SK-N-MC (cell line): ENCODE results near the gene TNNT2.

Source experiments
- EZH2 ChIP-seq: fragments of 200-600 bp; sonication (generic); IDR thresholded peaks from one replicate; pipeline ENCODE4 v1.6.1; 2017; ENCODE audit warnings: antibody characterized with exemption
- FOXP2 ChIP-seq: optimal IDR thresholded peaks from 2 replicates; pipeline ENCODE3; 2011; ENCODE audit warnings: mild to moderate bottlenecking, moderate library complexity; ENCODE audit not compliant: insufficient read depth; ENCODE audit errors: extremely low read length, control extremely low read depth
- POLR2AphosphoS5 ChIP-seq: IDR thresholded peaks from 2 replicates; pipeline ENCODE4 v1.6.1; 2012; ENCODE audit warnings: mild to moderate bottlenecking, low read depth, low read length, borderline replicate concordance

DNA sequence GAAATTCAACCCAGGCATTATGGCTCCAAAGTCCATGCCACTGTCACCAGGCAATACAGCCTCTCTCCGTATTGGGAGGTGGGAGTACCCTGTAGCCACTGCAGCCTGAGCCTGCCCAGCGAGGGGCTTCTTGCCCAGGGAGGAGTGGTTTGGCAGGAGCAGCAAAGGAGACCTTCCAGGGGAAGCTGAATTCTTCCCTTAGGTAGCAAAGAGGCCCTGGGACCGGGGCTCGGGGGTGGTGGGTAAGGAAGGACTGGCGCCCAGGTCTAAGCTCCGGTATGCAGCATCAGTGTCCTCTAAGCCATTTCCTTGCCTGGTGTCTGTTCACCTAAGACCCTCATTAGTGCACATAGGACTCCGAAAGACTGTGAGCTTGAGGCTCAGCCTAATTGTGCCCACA lies 17.0 kb downstream of the TNNT2 start:
- TF ChIP-seq POLR2AphosphoS5 (no peak), EZH2 (no peak), FOXP2 (no peak)
